Measurements from ENCODE around the gene ALDH3B2.
"Not testable (repeated sequence)": the region's sequence is repeated elsewhere in the genome, so short reads cannot be mapped to it uniquely, and the experiment has no call there.

ALDH3B2 gene

GRCh38 chr11:67674442-67674871 is at the start of gene ALDH3B2:
ALDH3B2 (minus strand) TSS chr11:67674623; CDS start chr11:67666935, 7,688 bp downstream.
- DNase-seq, result no peak

- DNase-seq, result not testable (repeated sequence)
Measured at GRCh38 chr11:67723036-67723435, 48.6 kb upstream of the ALDH3B2 start.

- peak in 1 of 2 donors; percentile 3 for DNase-seq
Measured at GRCh38 chr11:67716226-67716625, 41.8 kb upstream of the ALDH3B2 start.

GRCh38 chr11:67715801-67716200 is 41.4 kb upstream of the ALDH3B2 start:
- DNase-seq, result not testable (repeated sequence)

- DNase-seq, result peak; percentile 69 to 71
Measured at GRCh38 chr11:67713892-67714509, 39.6 kb upstream of the ALDH3B2 start.

- not testable (repeated sequence) for DNase-seq
Measured at GRCh38 chr11:67711676-67712075, 37.3 kb upstream of the ALDH3B2 start.

GRCh38 chr11:67711212-67711611 is 36.8 kb upstream of the ALDH3B2 start:
- DNase-seq, result not testable (repeated sequence)

GRCh38 chr11:67709806-67710205 is 35.4 kb upstream of the ALDH3B2 start:
- not testable (repeated sequence) for DNase-seq

GRCh38 chr11:67705264-67705663 is 30.8 kb upstream of the ALDH3B2 start:
- no peak for DNase-seq

GRCh38 chr11:67704524-67704923 is 30.1 kb upstream of the ALDH3B2 start:
- DNase-seq, result no peak

GRCh38 chr11:67703709-67704108 is 29.3 kb upstream of the ALDH3B2 start:
- not testable (repeated sequence) for DNase-seq

- DNase-seq, result no peak
Measured at GRCh38 chr11:67700548-67701262, 26.3 kb upstream of the ALDH3B2 start.

GRCh38 chr11:67700141-67700540 is 25.7 kb upstream of the ALDH3B2 start:
- no peak for DNase-seq

- DNase-seq, result no peak
Measured at GRCh38 chr11:67699521-67699920, 25.1 kb upstream of the ALDH3B2 start.

- DNase-seq, result no peak
Measured at GRCh38 chr11:67698247-67698646, 23.8 kb upstream of the ALDH3B2 start.

- DNase-seq, result no peak
Measured at GRCh38 chr11:67697846-67698245, 23.4 kb upstream of the ALDH3B2 start.

- no peak for DNase-seq
Measured at GRCh38 chr11:67696998-67697397, 22.6 kb upstream of the ALDH3B2 start.

- DNase-seq, result no peak
Measured at GRCh38 chr11:67695606-67696005, 21.2 kb upstream of the ALDH3B2 start.

- DNase-seq, result no peak
Measured at GRCh38 chr11:67694875-67695555, 20.6 kb upstream of the ALDH3B2 start.

GRCh38 chr11:67691149-67691548 is 16.7 kb upstream of the ALDH3B2 start:
- DNase-seq, result no peak

- DNase-seq, result no peak
Measured at GRCh38 chr11:67689178-67689577, 14.8 kb upstream of the ALDH3B2 start.

- no peak for DNase-seq
Measured at GRCh38 chr11:67687986-67688385, 13.6 kb upstream of the ALDH3B2 start.

GRCh38 chr11:67685641-67686332 is 11.4 kb upstream of the ALDH3B2 start:
- not testable (repeated sequence) for DNase-seq

Measured in CD4-positive, alpha-beta T cell treated with Interferon alpha-2 for 1 hour (primary cell).